Mucosa of descending colon (tissue), 3 donors: Measurements from ENCODE around the gene HTT. TPM values are rescaled to one million over a fixed set of nuclear protein-coding genes. Genes with fewer than 3 reads are reported as not detected.

Experiments used
- ATAC-seq: fragments of 200-7000 bp; cut with Tn5 transposase; one replicate; pipeline ENCODE4 v1.9.1; 2020; ENCODE audit warnings: mild to moderate bottlenecking, moderate library complexity
- DNase-seq, 3 donors: peaks; one replicate each; pipeline ENCODE4 v3.0.0-alpha.2; 2020
- H3K36me3 ChIP-seq: fragments of 200-600 bp; one replicate; pipeline ENCODE4 v1.8.0; 2021; ENCODE audit warnings: low read depth, mild to moderate bottlenecking
- H3K4me1 ChIP-seq: fragments of 200-600 bp; one replicate; pipeline ENCODE4 v1.8.0; 2021; ENCODE audit warnings: low read depth, mild to moderate bottlenecking
- H3K4me3 ChIP-seq: fragments of 200-600 bp; one replicate; pipeline ENCODE4 v1.8.0; 2021; ENCODE audit warnings: mild to moderate bottlenecking
- H3K9me3 ChIP-seq: fragments of 200-600 bp; one replicate; pipeline ENCODE4 v1.8.0; 2021; ENCODE audit warnings: mild to moderate bottlenecking
- CTCF ChIP-seq: fragments of 200-600 bp; IDR thresholded peaks from one replicate; pipeline ENCODE4 v1.8.0; 2022; ENCODE audit warnings: antibody characterized with exemption, mild to moderate bottlenecking
- intact Hi-C, 2 donors: fragments of 100-400 bp; cut with DNase I in 1 of 2; cut with micrococcal nuclease in 1 of 2; formaldehyde crosslinking; loops; one replicate each; pipeline versions ENCODE4 v1.11.0 to v1.11.1; 2022; cut with DNase I, micrococcal nuclease
- total RNA-seq, 3 donors: library from RNA; stranded (reverse); fragmentation: NEBNext Ultra II Directional in 2 of 3; extraction: Animal tissue kit (Norgen Biotek cat#: 25700) in 2 of 3; gene quantifications; one replicate each; pipeline versions ENCODE4 v1.2.1 to v1.2.4, GENCODE V29; 2021 to 2023
- donor health status: DM: no; HTN: no; CAD: no; lungs with moderate emphysema.
- donor health status: DM: no; HTN: no; CAD: no.
- donor health status: DM: no; HTN: yes; CAD: no.

HTT gene
- total RNA-seq, 3 donors from 2014 or later, result 51.3 to 71.8 (median 67.5) TPM

- TF ChIP-seq CTCF, result no peak
- Histone ChIP-seq H3K4me3 (no peak overlapping the region), H3K4me1 (no peaks in the 10 kb centered on the region), H3K36me3 (peaks cover 11% of the 10 kb centered on the region), H3K9me3 (no peaks in the 10 kb centered on the region)
- DNase-seq (peak in 1 of 3 donors; percentile 15), ATAC-seq (no peak)
- intact Hi-C loops, result no loop called here
Measured at GRCh38 chr4:3231471-3231870, 157.0 kb downstream of the HTT start.

- ATAC-seq (no peak), DNase-seq (peak in 1 of 3 donors; percentile 21)
- TF ChIP-seq CTCF, result no peak
- intact Hi-C loops, result no loop called here
- H3K4me1 ChIP-seq, result no peaks in the 10 kb centered on the region
- H3K4me3 ChIP-seq, result no peak overlapping the region
- peaks cover 11% of the 10 kb centered on the region for H3K36me3 ChIP-seq
- H3K9me3 ChIP-seq, result no peaks in the 10 kb centered on the region
Measured at GRCh38 chr4:3232001-3232400, 157.5 kb downstream of the HTT start.

GRCh38 chr4:3232871-3233271 lies 158.4 kb downstream of the HTT start:
- TF ChIP-seq CTCF, result no peak
- H3K4me1 ChIP-seq, result no peaks in the 10 kb centered on the region
- DNase-seq (peak in 1 of 3 donors; percentile 30), ATAC-seq (no peak)
- peaks cover 11% of the 10 kb centered on the region for H3K36me3 ChIP-seq
- no peak overlapping the region for H3K4me3 ChIP-seq
- intact Hi-C loops, result no loop called here
- no peaks in the 10 kb centered on the region for H3K9me3 ChIP-seq

- no peak for ATAC-seq
Measured at GRCh38 chr4:3233391-3234071, 159.1 kb downstream of the HTT start.

GRCh38 chr4:3234171-3235029 lies 159.9 kb downstream of the HTT start:
- DNase-seq (peak in 1 of 3 donors; percentile 40), ATAC-seq (no peak)
- no peak for TF ChIP-seq CTCF
- H3K36me3 ChIP-seq, result peaks cover 11% of the 10 kb centered on the region
- intact Hi-C loops, result no loop called here
- H3K4me3 ChIP-seq, result no peak overlapping the region
- H3K4me1 ChIP-seq, result no peaks in the 10 kb centered on the region
- H3K9me3 ChIP-seq, result no peaks in the 10 kb centered on the region

More at GRCh38 chr4:3233391-3234071, 159.1 kb downstream of the HTT start:
- intact Hi-C loops, result no loop called here
- Histone ChIP-seq H3K9me3 (no peaks in the 10 kb centered on the region), H3K4me3 (no peak overlapping the region), H3K36me3 (peaks cover 11% of the 10 kb centered on the region), H3K4me1 (no peaks in the 10 kb centered on the region)
- DNase-seq, result peak in 1 of 3 donors; percentile 19
- no peak for TF ChIP-seq CTCF
